Neural progenitor cell (in vitro differentiated cells): ENCODE data around the gene GIMAP4. TPM values are rescaled to one million over a fixed set of nuclear protein-coding genes. Genes with fewer than 3 reads are reported as not detected.

ENCODE experiments used
- DNase-seq: peaks from one replicate; pipeline ENCODE4 v3.0.0-alpha.2; 2016; ENCODE audit warnings: low spot score
- H2AFZ ChIP-seq: fragments of 200-600 bp; sonication (generic); replicated peaks from 2 replicates; pipeline ENCODE4 v1.6.1; 2016; ENCODE audit warnings: antibody characterized with exemption
- H3F3A ChIP-seq: fragments of 200-600 bp; sonication (generic); 2 replicates; pipeline ENCODE4 v1.6.1; 2016; ENCODE audit warnings: antibody characterized with exemption, low read depth
- H3K27ac ChIP-seq: fragments of 200-600 bp; sonication (generic); 2 replicates; pipeline ENCODE4 v1.5.1; 2016; ENCODE audit warnings: mild to moderate bottlenecking
- H3K27me3 ChIP-seq: fragments of 200-600 bp; sonication (generic); 2 replicates; pipeline ENCODE4 v1.6.1; 2016; ENCODE audit warnings: mild to moderate bottlenecking, moderate library complexity
- H3K36me3 ChIP-seq: fragments of 200-600 bp; sonication (generic); 2 replicates; pipeline ENCODE4 v1.5.1; 2016
- H3K4me1 ChIP-seq: fragments of 200-600 bp; sonication (generic); 2 replicates; pipeline ENCODE4 v1.6.1; 2016; ENCODE audit warnings: mixed run types
- H3K4me2 ChIP-seq: fragments of 200-600 bp; sonication (generic); 2 replicates; pipeline ENCODE4 v1.6.1; 2016
- H3K4me3 ChIP-seq: fragments of 200-600 bp; sonication (generic); 2 replicates; pipeline ENCODE4 v1.5.1; 2016
- H3K79me2 ChIP-seq: fragments of 200-600 bp; sonication (generic); 2 replicates; pipeline ENCODE4 v1.6.1; 2016; ENCODE audit warnings: low read depth
- H3K9ac ChIP-seq: fragments of 200-600 bp; sonication (generic); 2 replicates; pipeline ENCODE4 v1.6.1; 2016
- H3K9me3 ChIP-seq: fragments of 200-600 bp; sonication (generic); 2 replicates; pipeline ENCODE4 v1.5.1; 2016; ENCODE audit warnings: low read depth
- H4K20me1 ChIP-seq: fragments of 200-600 bp; sonication (generic); 2 replicates; pipeline ENCODE4 v1.6.1; 2016; ENCODE audit warnings: low read depth
- H3K27ac Mint-ChIP-seq: 3 replicates; pipeline ENCODE4 v1.8.0; 2021; ENCODE audit warnings: mixed read lengths
- H3K27me3 Mint-ChIP-seq: 2 replicates; pipeline ENCODE4 v1.8.0; 2022; ENCODE audit warnings: low read depth, mild to moderate bottlenecking, inconsistent platforms, moderate library complexity, mixed read lengths; ENCODE audit not compliant: insufficient read depth
- H3K36me3 Mint-ChIP-seq: 3 replicates; pipeline ENCODE4 v1.8.0; 2021; ENCODE audit warnings: mixed read lengths
- H3K4me1 Mint-ChIP-seq: 3 replicates; pipeline ENCODE4 v1.8.0; 2021; ENCODE audit warnings: mixed read lengths
- H3K4me3 Mint-ChIP-seq: 3 replicates; pipeline ENCODE4 v1.8.0; 2021; ENCODE audit warnings: mild to moderate bottlenecking, moderate library complexity, mixed read lengths
- H3K9me3 Mint-ChIP-seq: 3 replicates; pipeline ENCODE4 v1.8.0; 2020; ENCODE audit warnings: mixed read lengths
- CTCF ChIP-seq: fragments of 200-600 bp; sonication (generic); IDR thresholded peaks from 2 replicates; pipeline ENCODE4 v1.5.1; 2017; ENCODE audit warnings: antibody characterized with exemption, mild to moderate bottlenecking
- EZH2 ChIP-seq: fragments of 200-600 bp; sonication (generic); IDR thresholded peaks from 2 replicates; pipeline ENCODE4 v1.6.1; 2017; ENCODE audit warnings: antibody characterized with exemption, mild to moderate bottlenecking, moderate library complexity
- EZH2phosphoT487 ChIP-seq: fragments of 200-600 bp; sonication (generic); IDR thresholded peaks from 2 replicates; pipeline ENCODE4 v1.6.1; 2017; ENCODE audit warnings: antibody characterized with exemption
- total RNA-seq: library from RNA; depleted of rRNA; stranded (reverse); fragments of >200 nt; gene quantifications from 2 replicates; pipeline ENCODE4 v1.2.3, GENCODE V29; 2015; ENCODE audit warnings: low replicate concordance

The GIMAP4 gene
- total RNA-seq, 1 donor from 2014 or later = not detected

DNA sequence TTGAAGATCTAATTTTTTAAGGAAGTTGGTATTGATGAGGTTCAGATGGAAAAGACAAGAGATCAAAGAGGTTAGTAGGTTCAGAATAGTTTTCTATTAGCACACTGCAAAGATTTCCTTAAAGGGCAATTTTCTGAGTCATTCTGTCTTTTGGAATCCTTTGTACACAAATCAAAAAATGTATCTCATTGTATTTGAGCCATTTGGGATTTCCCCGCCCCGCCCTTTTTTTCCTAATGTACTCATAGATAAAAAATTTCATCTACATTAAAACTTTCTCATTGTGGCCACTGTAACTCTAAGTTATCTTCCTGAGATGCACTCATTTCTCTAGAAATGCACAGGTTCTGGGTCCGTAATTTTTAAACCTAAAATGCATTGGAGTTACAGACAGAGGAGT lies 52.9 kb downstream of the GIMAP4 start:
- H3K4me1 Mint-ChIP-seq = no peaks in the 10 kb centered on the region
- H3K9ac ChIP-seq = no peak overlapping the region
- H2AFZ ChIP-seq = no peak overlapping the region
- TF ChIP-seq CTCF (no peak), EZH2phosphoT487 (no peak)
- no peak overlapping the region for H3K4me3 ChIP-seq
- no peaks in the 10 kb centered on the region for H3F3A ChIP-seq
- H4K20me1 ChIP-seq = no peaks in the 10 kb centered on the region
- DNase-seq = no peak
- H3K9me3 Mint-ChIP-seq = no peaks in the 10 kb centered on the region
- no peaks in the 10 kb centered on the region for H3K4me1 ChIP-seq
- H3K79me2 ChIP-seq = no peaks in the 10 kb centered on the region
- no peak overlapping the region for H3K27ac ChIP-seq
- no peaks in the 10 kb centered on the region for H3K36me3 Mint-ChIP-seq
- no peaks in the 10 kb centered on the region for H3K36me3 ChIP-seq
- no peak overlapping the region for H3K4me2 ChIP-seq
- no peak overlapping the region for H3K4me3 Mint-ChIP-seq
- peaks cover 7% of the 10 kb centered on the region for H3K27me3 Mint-ChIP-seq
- H3K27ac Mint-ChIP-seq = no peak overlapping the region
- H3K27me3 ChIP-seq = peaks cover 25% of the 10 kb centered on the region
- no peaks in the 10 kb centered on the region for H3K9me3 ChIP-seq

GRCh38 chr7:150620617-150621371 lies 53.6 kb downstream of the GIMAP4 start:
- TF ChIP-seq EZH2phosphoT487 (no peak), EZH2 (no peak), CTCF (no peak)
- H3K9ac ChIP-seq = no peak overlapping the region
- H3F3A ChIP-seq = no peaks in the 10 kb centered on the region
- Mint-ChIP-seq H3K4me3 (no peak overlapping the region), H3K4me1 (no peaks in the 10 kb centered on the region), H3K9me3 (no peaks in the 10 kb centered on the region), H3K36me3 (no peaks in the 10 kb centered on the region), H3K27ac (no peak overlapping the region), H3K27me3 (peaks cover 7% of the 10 kb centered on the region)
- H3K4me1 ChIP-seq = no peaks in the 10 kb centered on the region
- peaks cover 33% of the 10 kb centered on the region for H3K27me3 ChIP-seq
- H3K4me3 ChIP-seq = no peak overlapping the region
- DNase-seq = no peak
- no peaks in the 10 kb centered on the region for H3K9me3 ChIP-seq
- no peak overlapping the region for H3K4me2 ChIP-seq
- H3K36me3 ChIP-seq = no peaks in the 10 kb centered on the region
- no peaks in the 10 kb centered on the region for H3K79me2 ChIP-seq
- H2AFZ ChIP-seq = no peak overlapping the region
- no peaks in the 10 kb centered on the region for H4K20me1 ChIP-seq
- H3K27ac ChIP-seq = no peak overlapping the region

- H3K27me3 Mint-ChIP-seq = peaks cover 7% of the 10 kb centered on the region
- H3K9me3 Mint-ChIP-seq = no peaks in the 10 kb centered on the region
Observed at GRCh38 chr7:150621376-150621775, 54.2 kb downstream of the GIMAP4 start.

More at GRCh38 chr7:150621376-150621775, 54.2 kb downstream of the GIMAP4 start:
- H3F3A ChIP-seq = no peaks in the 10 kb centered on the region
- no peaks in the 10 kb centered on the region for H4K20me1 ChIP-seq
- Mint-ChIP-seq H3K27ac (no peak overlapping the region), H3K4me3 (no peak overlapping the region), H3K4me1 (no peaks in the 10 kb centered on the region), H3K36me3 (no peaks in the 10 kb centered on the region)
- H3K4me2 ChIP-seq = no peak overlapping the region
- H3K4me3 ChIP-seq = no peak overlapping the region
- no peak overlapping the region for H3K9ac ChIP-seq
- no peak for TF ChIP-seq EZH2phosphoT487
- TF ChIP-seq CTCF = no peak
- no peak for TF ChIP-seq EZH2
- H3K27ac ChIP-seq = no peak overlapping the region
- H3K9me3 ChIP-seq = no peaks in the 10 kb centered on the region
- no peaks in the 10 kb centered on the region for H3K36me3 ChIP-seq
- no peak overlapping the region for H2AFZ ChIP-seq
- DNase-seq = no peak
- no peaks in the 10 kb centered on the region for H3K79me2 ChIP-seq
- H3K4me1 ChIP-seq = no peaks in the 10 kb centered on the region
- H3K27me3 ChIP-seq = peaks cover 36% of the 10 kb centered on the region

Other genes starting within 250 kb of the GIMAP4 start
- 2.0 and 14.3 TPM in 2 replicates for gene LRRC61, start 244.0 kb upstream of the GIMAP4 start, total RNA-seq
- not detected in 2 replicates for gene ACTR3C, start 243.8 kb upstream of the GIMAP4 start, total RNA-seq
- gene RARRES2, start 225.8 kb upstream of the GIMAP4 start, total RNA-seq = 0.19 and 0.43 TPM in 2 replicates
- gene REPIN1, start 198.6 kb upstream of the GIMAP4 start, total RNA-seq = 18.0 and 58.9 TPM in 2 replicates
- gene ZNF775, start 188.1 kb upstream of the GIMAP4 start, total RNA-seq = 3.0 and 26.1 TPM in 2 replicates
- not detected in 2 replicates for gene GIMAP8, start 116.8 kb upstream of the GIMAP4 start, total RNA-seq
- not detected in 2 replicates for gene GIMAP7, start 52.5 kb upstream of the GIMAP4 start, total RNA-seq
- not detected in 2 replicates for gene GIMAP6, start 65.0 kb downstream of the GIMAP4 start, total RNA-seq
- gene GIMAP2, start 118.3 kb downstream of the GIMAP4 start, total RNA-seq = not detected in 2 replicates
- not detected in 2 replicates for gene GIMAP1, start 149.2 kb downstream of the GIMAP4 start, total RNA-seq
- gene GIMAP5, start 170.0 kb downstream of the GIMAP4 start, total RNA-seq = 0.03 TPM in 1 of 2 replicates, not detected in the other
- gene TMEM176B, start 233.0 kb downstream of the GIMAP4 start, total RNA-seq = 0.54 and 1.1 TPM in 2 replicates
- gene TMEM176A, start 233.4 kb downstream of the GIMAP4 start, total RNA-seq = 0.62 TPM in 1 of 2 replicates, not detected in the other